Panc1 (cell line): ENCODE measurements around the gene GPC6. TPM values are rescaled to one million over a fixed set of nuclear protein-coding genes. Genes with fewer than 3 reads are reported as not detected.

Experiments used
- ATAC-seq: fragments of 200-7000 bp; cut with Tn5 transposase; 2 replicates; pipeline ENCODE4 v1.9.1; 2020; ENCODE audit warnings: mild to moderate bottlenecking, moderate library complexity
- BruUV-seq: library from RNA; stranded (reverse); fragments of 400-500 nt; replicated peaks from 2 replicates; lab custom pipeline; 2021; lab: Mats Ljungman, UMichigan
- CTCF ChIA-PET: fragments of 300-600 bp; sonication (Branson Sonifier 250); formaldehyde crosslinking; loops from one replicate; lab custom pipeline; 2022; ENCODE audit warnings: antibody characterized with exemption; lab: Charles Lee
- POLR2A ChIA-PET: fragments of 300-600 bp; sonication (Branson Sonifier 250); formaldehyde crosslinking; loops from one replicate; lab custom pipeline; 2022; ENCODE audit warnings: antibody characterized with exemption; lab: Charles Lee
- DNase-seq: peaks from one replicate; pipeline ENCODE4 v3.0.0-alpha.2; 2010; ENCODE audit warnings: low read depth, low spot score
- H3K27ac ChIP-seq: 2 replicates; pipeline ENCODE4 v1.5.1; 2011; ENCODE audit warnings: mild to moderate bottlenecking, low read length, inconsistent platforms
- H3K27me3 ChIP-seq: fragments of 200-500 bp; sonication (Bioruptor generic); 2 replicates; pipeline ENCODE4 v1.6.0; 2014; ENCODE audit warnings: low read length, inconsistent platforms; ENCODE audit not compliant: control insufficient read depth, insufficient read depth
- H3K36me3 ChIP-seq: fragments of 200-500 bp; sonication (Bioruptor generic); 2 replicates; pipeline ENCODE4 v1.5.1; 2014; ENCODE audit warnings: inconsistent platforms, mild to moderate bottlenecking, low read length, moderate library complexity; ENCODE audit not compliant: control insufficient read depth, insufficient read depth
- H3K4me1 ChIP-seq: 2 replicates; pipeline ENCODE4 v1.5.1; 2011; ENCODE audit warnings: inconsistent platforms, mild to moderate bottlenecking, low read length, moderate library complexity; ENCODE audit not compliant: control insufficient read depth, insufficient read depth
- H3K4me3 ChIP-seq, 2 experiments: 2 replicates each; pipeline ENCODE4 v1.5.1; 2011 to 2012; ENCODE audit warnings: low read depth in 2 of 2, low read length in 2 of 2, mild to moderate bottlenecking in 2 of 2, inconsistent platforms in 1 of 2, moderate library complexity in 1 of 2
- H3K9me3 ChIP-seq: fragments of 200-500 bp; sonication (Bioruptor generic); 2 replicates; pipeline ENCODE4 v1.5.1; 2014; ENCODE audit warnings: low read depth, mild to moderate bottlenecking, inconsistent platforms, low read length, moderate library complexity; ENCODE audit not compliant: control insufficient read depth, insufficient read depth
- POLR2AphosphoS5 ChIP-seq: IDR thresholded peaks from 2 replicates; pipeline ENCODE4 v1.6.1; 2012; ENCODE audit warnings: mild to moderate bottlenecking, low read depth, low read length, moderate library complexity
- SIN3A ChIP-seq: IDR thresholded peaks from 2 replicates; pipeline ENCODE4 v1.6.1; 2012; ENCODE audit warnings: low read depth, mild to moderate bottlenecking, low read length, moderate library complexity, borderline replicate concordance; ENCODE audit not compliant: insufficient read depth
- TCF7L2 ChIP-seq: IDR thresholded peaks from 2 replicates; pipeline ENCODE4 v1.6.1; 2011; ENCODE audit warnings: mild to moderate bottlenecking, low read depth, low read length, inconsistent platforms
- in situ Hi-C: cut with HindIII; loops from 2 replicates; pipeline ENCODE4 v1.10.0; 2016; ENCODE audit warnings: low sequenced_read_pairs, low pct_unique_long_range_greater_than_20kb
- intact Hi-C: fragments of 100-400 bp; cut with micrococcal nuclease; formaldehyde crosslinking; loops from one replicate; pipeline ENCODE4 v1.10.0; 2022; ENCODE audit not compliant: unreplicated experiment
- total RNA-seq: library from RNA; stranded (reverse); gene quantifications from one replicate; pipeline ENCODE4 v1.2.1, GENCODE V29; 2021; ENCODE audit not compliant: unreplicated experiment
- TF ChIP-seq, protein P1 (sequence below), 2 experiments: IDR thresholded peaks; 2 replicates each; pipeline ENCODE4 v1.6.1; 2011 to 2012; ENCODE audit warnings: low read depth in 2 of 2, control low read depth in 1 of 2, low read length in 1 of 2, mild to moderate bottlenecking in 1 of 2, moderate library complexity in 1 of 2; ENCODE audit not compliant: insufficient read depth in 1 of 2
- TF ChIP-seq, protein P2 (sequence below): fragments of 450-650 bp; IDR thresholded peaks from 2 replicates; pipeline ENCODE4 v1.5.1; 2017; ENCODE audit warnings: mild to moderate bottlenecking

GPC6 gene
- total RNA-seq, 1 experiment from 2014 or later, result 4.8 TPM

- ATAC-seq (no peak), DNase-seq (no peak)
- ChIA-PET CTCF (no interaction called here), POLR2A (interaction anchor here (0.7 kb wide), 1 partner anchor 483 kb away, joined by 5 read pairs; no protein-coding TSS in a partner anchor)
- Histone ChIP-seq H3K9me3 (no peaks in the 10 kb centered on the region), H3K36me3 (no peaks in the 10 kb centered on the region), H3K4me3 (no peak overlapping the region), H3K27me3 (no peaks in the 10 kb centered on the region), H3K4me1 (no peaks in the 10 kb centered on the region), H3K27ac (no peak overlapping the region)
- intact Hi-C loops (no loop called here), in situ Hi-C loops (no loop called here)
- TF ChIP-seq, protein P1, sequence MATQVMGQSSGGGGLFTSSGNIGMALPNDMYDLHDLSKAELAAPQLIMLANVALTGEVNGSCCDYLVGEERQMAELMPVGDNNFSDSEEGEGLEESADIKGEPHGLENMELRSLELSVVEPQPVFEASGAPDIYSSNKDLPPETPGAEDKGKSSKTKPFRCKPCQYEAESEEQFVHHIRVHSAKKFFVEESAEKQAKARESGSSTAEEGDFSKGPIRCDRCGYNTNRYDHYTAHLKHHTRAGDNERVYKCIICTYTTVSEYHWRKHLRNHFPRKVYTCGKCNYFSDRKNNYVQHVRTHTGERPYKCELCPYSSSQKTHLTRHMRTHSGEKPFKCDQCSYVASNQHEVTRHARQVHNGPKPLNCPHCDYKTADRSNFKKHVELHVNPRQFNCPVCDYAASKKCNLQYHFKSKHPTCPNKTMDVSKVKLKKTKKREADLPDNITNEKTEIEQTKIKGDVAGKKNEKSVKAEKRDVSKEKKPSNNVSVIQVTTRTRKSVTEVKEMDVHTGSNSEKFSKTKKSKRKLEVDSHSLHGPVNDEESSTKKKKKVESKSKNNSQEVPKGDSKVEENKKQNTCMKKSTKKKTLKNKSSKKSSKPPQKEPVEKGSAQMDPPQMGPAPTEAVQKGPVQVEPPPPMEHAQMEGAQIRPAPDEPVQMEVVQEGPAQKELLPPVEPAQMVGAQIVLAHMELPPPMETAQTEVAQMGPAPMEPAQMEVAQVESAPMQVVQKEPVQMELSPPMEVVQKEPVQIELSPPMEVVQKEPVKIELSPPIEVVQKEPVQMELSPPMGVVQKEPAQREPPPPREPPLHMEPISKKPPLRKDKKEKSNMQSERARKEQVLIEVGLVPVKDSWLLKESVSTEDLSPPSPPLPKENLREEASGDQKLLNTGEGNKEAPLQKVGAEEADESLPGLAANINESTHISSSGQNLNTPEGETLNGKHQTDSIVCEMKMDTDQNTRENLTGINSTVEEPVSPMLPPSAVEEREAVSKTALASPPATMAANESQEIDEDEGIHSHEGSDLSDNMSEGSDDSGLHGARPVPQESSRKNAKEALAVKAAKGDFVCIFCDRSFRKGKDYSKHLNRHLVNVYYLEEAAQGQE (IDR thresholded peaks at IDR 0.05; ENCODE audit: insufficient read depth in 1 of 2, low read depth in 2 of 2, low read length in 1 of 2), result no peak
- TF ChIP-seq, protein P2, sequence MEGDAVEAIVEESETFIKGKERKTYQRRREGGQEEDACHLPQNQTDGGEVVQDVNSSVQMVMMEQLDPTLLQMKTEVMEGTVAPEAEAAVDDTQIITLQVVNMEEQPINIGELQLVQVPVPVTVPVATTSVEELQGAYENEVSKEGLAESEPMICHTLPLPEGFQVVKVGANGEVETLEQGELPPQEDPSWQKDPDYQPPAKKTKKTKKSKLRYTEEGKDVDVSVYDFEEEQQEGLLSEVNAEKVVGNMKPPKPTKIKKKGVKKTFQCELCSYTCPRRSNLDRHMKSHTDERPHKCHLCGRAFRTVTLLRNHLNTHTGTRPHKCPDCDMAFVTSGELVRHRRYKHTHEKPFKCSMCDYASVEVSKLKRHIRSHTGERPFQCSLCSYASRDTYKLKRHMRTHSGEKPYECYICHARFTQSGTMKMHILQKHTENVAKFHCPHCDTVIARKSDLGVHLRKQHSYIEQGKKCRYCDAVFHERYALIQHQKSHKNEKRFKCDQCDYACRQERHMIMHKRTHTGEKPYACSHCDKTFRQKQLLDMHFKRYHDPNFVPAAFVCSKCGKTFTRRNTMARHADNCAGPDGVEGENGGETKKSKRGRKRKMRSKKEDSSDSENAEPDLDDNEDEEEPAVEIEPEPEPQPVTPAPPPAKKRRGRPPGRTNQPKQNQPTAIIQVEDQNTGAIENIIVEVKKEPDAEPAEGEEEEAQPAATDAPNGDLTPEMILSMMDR, result no peak
- TF ChIP-seq SIN3A (no peak), TCF7L2 (no peak), POLR2AphosphoS5 (no peak)
- BruUV-seq, result no TSS peak
Measured at GRCh38 chr13:93861818-93862217, 635.2 kb downstream of the GPC6 start.

DNA sequence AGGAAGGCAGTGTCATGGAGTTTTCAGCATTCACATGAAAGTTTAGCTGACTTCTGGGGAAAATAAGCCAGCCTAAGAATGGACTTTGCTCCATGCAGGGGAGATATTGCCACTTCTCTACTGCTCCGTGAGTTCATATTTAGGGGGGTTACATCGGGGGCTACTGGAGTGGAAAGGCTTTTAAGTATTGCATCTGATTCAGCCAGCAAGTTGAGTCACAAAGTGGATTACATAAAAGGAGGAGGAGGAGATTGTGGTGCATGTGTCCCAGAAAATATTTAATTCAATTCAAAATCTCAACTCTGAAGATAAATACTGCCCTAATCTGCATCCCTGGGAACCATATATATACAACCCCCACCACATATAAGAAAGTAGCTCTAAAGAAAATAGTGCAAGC is 635.7 kb downstream of the GPC6 start:
- no peaks in the 10 kb centered on the region for H3K4me1 ChIP-seq
- TF ChIP-seq POLR2AphosphoS5, result no peak
- TF ChIP-seq, protein P1 (IDR thresholded peaks at IDR 0.05; ENCODE audit: insufficient read depth in 1 of 2, low read depth in 2 of 2, low read length in 1 of 2), result no peak
- TF ChIP-seq TCF7L2, result no peak
- no peak for TF ChIP-seq SIN3A
- TF ChIP-seq, protein P2, result no peak
- ChIA-PET POLR2A (no interaction called here), CTCF (no interaction called here)
- no peaks in the 10 kb centered on the region for H3K36me3 ChIP-seq
- in situ Hi-C loops, result no loop called here
- H3K4me3 ChIP-seq, result no peak overlapping the region
- H3K27me3 ChIP-seq, result no peaks in the 10 kb centered on the region
- H3K9me3 ChIP-seq, result no peaks in the 10 kb centered on the region
- BruUV-seq, result no TSS peak
- ATAC-seq (no peak), DNase-seq (no peak)
- H3K27ac ChIP-seq, result no peak overlapping the region
- intact Hi-C loops, result no loop called here
